HepG2 (cell line): ENCODE results near the gene ABCB8. TPM values are rescaled to one million over a fixed set of nuclear protein-coding genes. Genes with fewer than 3 reads are reported as not detected.

ENCODE experiments used
- AKNA ChIP-seq: sonication (generic); formaldehyde crosslinking; IDR thresholded peaks from 2 replicates; pipeline ENCODE4 v1.4.0; 2020; ENCODE audit warnings: missing genetic modification reagents, borderline replicate concordance
- ARID2 ChIP-seq: sonication (generic); formaldehyde crosslinking; IDR thresholded peaks from 2 replicates; pipeline ENCODE4 v1.8.1; 2022; ENCODE audit warnings: mild to moderate bottlenecking, missing genetic modification reagents, borderline replicate concordance
- FOXA1 ChIP-seq, 2 experiments: fragments of 450-650 bp in 1 of 2; sonication (generic) in 1 of 2; formaldehyde crosslinking in 1 of 2; IDR thresholded peaks; 2 replicates each; pipeline versions ENCODE4 v1.4.0 to v1.6.1; 2016 to 2020; ENCODE audit warnings: missing genetic modification reagents in 1 of 2
- HMGA1 ChIP-seq: sonication (generic); formaldehyde crosslinking; conservative IDR thresholded peaks from 2 replicates; pipeline ENCODE4 v1.4.0; 2020; ENCODE audit warnings: missing genetic modification reagents
- HNRNPL ChIP-seq: fragments of 200-400 bp; formaldehyde crosslinking; IDR thresholded peaks from 2 replicates; pipeline ENCODE4 v1.6.1; 2017; ENCODE audit warnings: mild to moderate bottlenecking, low read depth, low read length
- KLF12 ChIP-seq: sonication (generic); formaldehyde crosslinking; IDR thresholded peaks from 2 replicates; pipeline ENCODE4 v1.4.0; 2020; ENCODE audit warnings: missing genetic modification reagents, borderline replicate concordance
- MEIS2 ChIP-seq: sonication (generic); formaldehyde crosslinking; IDR thresholded peaks from 2 replicates; pipeline ENCODE4 v1.9.0; 2021; ENCODE audit warnings: mild to moderate bottlenecking, missing genetic modification reagents
- ONECUT2 ChIP-seq: sonication (generic); formaldehyde crosslinking; IDR thresholded peaks from 2 replicates; pipeline ENCODE4 v1.4.0; 2020; ENCODE audit warnings: missing genetic modification reagents
- POGZ ChIP-seq: sonication (generic); formaldehyde crosslinking; IDR thresholded peaks from 2 replicates; pipeline ENCODE4 v1.4.0; 2020; ENCODE audit warnings: mild to moderate bottlenecking, missing genetic modification reagents
- TMF1 ChIP-seq: sonication (generic); formaldehyde crosslinking; IDR thresholded peaks from 2 replicates; pipeline ENCODE4 v1.8.1; 2022; ENCODE audit warnings: low read depth, missing genetic modification reagents
- YEATS2 ChIP-seq: sonication (generic); formaldehyde crosslinking; IDR thresholded peaks from 2 replicates; pipeline ENCODE4 v1.4.0; 2020; ENCODE audit warnings: missing genetic modification reagents, borderline replicate concordance
- ZBTB8A ChIP-seq: sonication (generic); formaldehyde crosslinking; IDR thresholded peaks from 2 replicates; pipeline ENCODE4 v1.4.0; 2020; ENCODE audit warnings: mild to moderate bottlenecking, low read depth, missing genetic modification reagents, borderline replicate concordance
- ZNF253 ChIP-seq: sonication (generic); formaldehyde crosslinking; IDR thresholded peaks from 2 replicates; pipeline ENCODE4 v1.8.0; 2022; ENCODE audit warnings: mild to moderate bottlenecking, missing genetic modification reagents, borderline replicate concordance
- ZNF281 ChIP-seq: sonication (generic); formaldehyde crosslinking; IDR thresholded peaks from 2 replicates; pipeline ENCODE4 v1.4.0; 2020; ENCODE audit warnings: missing genetic modification reagents, borderline replicate concordance
- ZNF687 ChIP-seq: sonication (generic); formaldehyde crosslinking; IDR thresholded peaks from 2 replicates; pipeline ENCODE4 v1.5.1; 2020; ENCODE audit warnings: mild to moderate bottlenecking, missing genetic modification reagents, moderate library complexity
- ZSCAN30 ChIP-seq: sonication (generic); formaldehyde crosslinking; IDR thresholded peaks from 2 replicates; pipeline ENCODE4 v1.5.0; 2020; ENCODE audit warnings: mild to moderate bottlenecking, missing genetic modification reagents
- polyA plus RNA-seq, 8 experiments: library from polyadenylated mRNA; depleted of rRNA in 3 of 8; stranded (reverse) in 7 of 8; unstranded in 1 of 8; fragments of >200 nt; fragmentation: Illumina TruSeq in 4 of 8; extraction: Trizol in 4 of 8; gene quantifications; 2 replicates each; pipeline versions ENCODE4 v1.2.1 to v1.2.3, GENCODE V29; 2011 to 2016; ENCODE audit warnings: low read depth in 4 of 8, missing spikeins in 1 of 8, mixed read lengths in 1 of 8; ENCODE audit not compliant: insufficient read depth in 1 of 8
- total RNA-seq, 5 experiments: library from RNA; depleted of rRNA; stranded (reverse); fragments of >200 nt; fragmentation: Illumina TruSeq; extraction: Trizol; gene quantifications; 2 replicates each; pipeline ENCODE4 v1.2.3, GENCODE V29; 2016; ENCODE audit warnings: low read depth in 1 of 5

The ABCB8 gene
- total and polyA plus RNA-seq, 2 of the 13 experiments (the other 11 are each of a cell fraction or from before 2014, with no cell fraction given) = 6.6 to 16.7 TPM

- TF ChIP-seq ZNF687 (peak; percentile 92), KLF12 (CRISPR knock-in tag) (peak; percentile 68; the same call in 1 of the 2 replicates), ZNF253 (no peak), TMF1 (CRISPR knock-in tag) (no peak), AKNA (no peak), POGZ (CRISPR knock-in tag) (no peak), ARID2 (0 out of 2 replicates have a peak, but pooled peaks have one; percentile 23), MEIS2 (CRISPR knock-in tag) (no peak), FOXA1 (IDR thresholded peaks at IDR 0.05) (no peak), FOXA1 (CRISPR knock-in tag; IDR thresholded peaks at IDR 0.05) (no peak), YEATS2 (0 out of 2 replicates have a peak, but pooled peaks have one; percentile 24), ONECUT2 (CRISPR knock-in tag) (no peak), HMGA1 (CRISPR knock-in tag) (no peak), ZSCAN30 (no peak), ZNF281 (peak; percentile 80; the same call in 1 of the 2 replicates), HNRNPL (0 out of 2 replicates have a peak, but pooled peaks have one; percentile 60), ZBTB8A (CRISPR knock-in tag) (no peak)
Observed at GRCh38 chr7:151010307-151011096, 17.7 kb upstream of the ABCB8 start (continued).
